Cardiac muscle cell (in vitro differentiated cells and primary cell): ENCODE data around the gene ARPP21. TPM values are rescaled to one million over a fixed set of nuclear protein-coding genes. Genes with fewer than 3 reads are reported as not detected.

Source experiments
- DNase-seq, 2 donors: peaks; one replicate each; pipeline versions ENCODE4 v3.0.0 to v3.0.0-alpha.2; 2010 to 2017; ENCODE audit warnings: low read depth in 1 of 2, low spot score in 1 of 2
- H3K27ac ChIP-seq: fragments of 200-600 bp; sonication (generic); 2 replicates; pipeline ENCODE4 v1.5.1; 2016
- H3K27me3 ChIP-seq: fragments of 200-600 bp; sonication (generic); 2 replicates; pipeline ENCODE4 v1.6.0; 2016; ENCODE audit warnings: control low read depth
- H3K36me3 ChIP-seq: fragments of 200-600 bp; sonication (generic); 2 replicates; pipeline ENCODE4 v1.5.1; 2016; ENCODE audit warnings: control low read depth
- H3K4me1 ChIP-seq: fragments of 200-600 bp; sonication (generic); 2 replicates; pipeline ENCODE4 v1.8.1; 2017; ENCODE audit warnings: low read depth, mild to moderate bottlenecking, mixed run types
- H3K4me3 ChIP-seq: fragments of 200-600 bp; sonication (generic); 2 replicates; pipeline ENCODE4 v1.5.1; 2016; ENCODE audit warnings: mild to moderate bottlenecking
- H3K9me3 ChIP-seq: fragments of 200-600 bp; sonication (generic); 2 replicates; pipeline ENCODE4 v1.5.1; 2017; ENCODE audit warnings: low read depth, mild to moderate bottlenecking, control low read depth
- CTCF ChIP-seq: IDR thresholded peaks from 2 replicates; pipeline ENCODE4 v1.5.1; 2012; ENCODE audit warnings: low read depth, mild to moderate bottlenecking, low read length
- polyA plus RNA-seq: library from polyadenylated mRNA; unstranded; fragments of >200 nt; fragmentation: Nextera tagmentation; extraction: Ambion mirVana; gene quantifications from 2 replicates; pipeline ENCODE4 v1.2.1, GENCODE V29; 2016
- total RNA-seq: library from RNA; depleted of rRNA; stranded (reverse); fragments of >200 nt; gene quantifications from 2 replicates; pipeline ENCODE4 v1.2.3, GENCODE V29; 2016

ARPP21 gene
- total and polyA plus RNA-seq, 2 experiments from 2014 or later = 0.04 TPM; not detected in 1

- H3K4me3 ChIP-seq = no peak overlapping the region
- no peaks in the 10 kb centered on the region for H3K9me3 ChIP-seq
- H3K4me1 ChIP-seq = no peaks in the 10 kb centered on the region
- no peak for TF ChIP-seq CTCF
- H3K36me3 ChIP-seq = no peaks in the 10 kb centered on the region
- H3K27ac ChIP-seq = no peak overlapping the region
- no peak for DNase-seq
- H3K27me3 ChIP-seq = no peaks in the 10 kb centered on the region
These were observed 142.2 kb downstream of the ARPP21 start for GRCh38 chr3:35781558-35781957.

GRCh38 chr3:35782355-35782754 lies 143.0 kb downstream of the ARPP21 start:
- H3K4me1 ChIP-seq = no peaks in the 10 kb centered on the region
- H3K4me3 ChIP-seq = no peak overlapping the region
- TF ChIP-seq CTCF = no peak
- no peak for DNase-seq
- H3K27me3 ChIP-seq = no peaks in the 10 kb centered on the region
- H3K27ac ChIP-seq = no peak overlapping the region
- no peaks in the 10 kb centered on the region for H3K36me3 ChIP-seq
- H3K9me3 ChIP-seq = no peaks in the 10 kb centered on the region

- DNase-seq = no peak
- Histone ChIP-seq H3K27ac (no peak overlapping the region), H3K4me3 (no peak overlapping the region), H3K36me3 (no peaks in the 10 kb centered on the region), H3K27me3 (no peaks in the 10 kb centered on the region), H3K9me3 (no peaks in the 10 kb centered on the region), H3K4me1 (peaks cover 5% of the 10 kb centered on the region)
- no peak for TF ChIP-seq CTCF
These were observed 144.8 kb downstream of the ARPP21 start for GRCh38 chr3:35784169-35784568.

GRCh38 chr3:35785234-35785888 lies 146.0 kb downstream of the ARPP21 start:
- DNase-seq = no peak
- Histone ChIP-seq H3K9me3 (no peaks in the 10 kb centered on the region), H3K27ac (no peak overlapping the region), H3K27me3 (no peaks in the 10 kb centered on the region), H3K4me3 (no peak overlapping the region), H3K36me3 (no peaks in the 10 kb centered on the region), H3K4me1 (peaks cover 11% of the 10 kb centered on the region)
- TF ChIP-seq CTCF = no peak

GRCh38 chr3:35787936-35788335 lies 148.6 kb downstream of the ARPP21 start:
- Histone ChIP-seq H3K27ac (no peak overlapping the region), H3K4me3 (no peak overlapping the region), H3K9me3 (no peaks in the 10 kb centered on the region), H3K27me3 (no peaks in the 10 kb centered on the region), H3K36me3 (no peaks in the 10 kb centered on the region), H3K4me1 (peaks cover 11% of the 10 kb centered on the region)
- DNase-seq = no peak
- TF ChIP-seq CTCF = no peak
